ENCODE measurements around the gene BAHD1. TPM values are rescaled to one million over a fixed set of nuclear protein-coding genes. Genes with fewer than 3 reads are reported as not detected.

BAHD1 gene
- total RNA-seq, 4 donors from 2014 or later = 12.3 to 25.5 (median 16.2) TPM

DNA sequence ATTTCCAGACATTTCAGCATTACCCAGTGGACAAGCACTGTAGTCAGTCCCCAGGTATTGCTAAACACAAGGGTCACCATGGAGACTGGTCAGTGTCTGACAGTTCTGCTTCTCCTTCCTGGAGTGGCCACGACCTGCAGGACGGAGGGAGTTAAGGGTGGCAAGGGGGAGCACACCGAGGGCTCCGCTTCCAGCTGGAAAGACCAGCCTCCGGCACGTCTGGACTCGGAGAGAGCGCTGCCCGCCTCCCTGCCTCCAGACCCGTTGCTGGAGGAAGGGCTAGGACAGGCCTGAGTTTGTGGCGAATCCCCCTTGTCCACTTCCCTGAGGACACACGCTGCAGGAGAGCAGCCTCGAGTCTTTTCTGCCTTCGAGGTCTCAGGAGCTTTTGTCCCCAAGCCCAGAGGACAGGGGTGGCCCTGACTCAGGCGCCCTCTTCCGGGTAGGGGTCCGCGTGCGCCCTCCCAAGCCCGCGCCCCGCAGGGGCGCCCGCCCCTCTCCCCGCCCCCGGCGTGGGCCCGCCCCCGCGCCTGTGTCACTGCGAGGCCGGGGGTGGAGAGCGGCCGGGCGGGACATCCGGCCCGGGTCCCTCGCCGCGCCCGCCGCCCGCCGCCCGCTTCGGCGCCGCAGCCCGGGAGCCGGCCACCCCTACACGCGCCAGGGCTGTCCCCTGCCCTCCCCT is 29.8 kb downstream of the BAHD1 start, which contains the start of gene CHST14:
TSS of gene CHST14 (plus strand) at position 562 of the 682 bp plus-strand sequence. CDS start 230 bp downstream, outside the sequence.
- Histone ChIP-seq H3K4me3 (peak within 1 kb of the TSS; percentile 56 to 92 (median 80)), H3K4me1 (peaks cover 0 to 26% (median 11%) of the 10 kb centered on the region in 4 donors), H3K27me3 (no peaks in the 10 kb centered on the region), H3K9me3 (no peaks in the 10 kb centered on the region), H3K36me3 (peaks cover 0 to 30% (median 2%) of the 10 kb centered on the region in 3 donors), H3K27ac (peak within 1 kb of the TSS; percentile 77 to 96 (median 94))
- TF ChIP-seq POLR2A (IDR thresholded peaks at IDR 0.05) (peak in 1 of 2 donors; percentile 43), EP300 (IDR thresholded peaks at IDR 0.05) (peak in 1 of 2 donors; percentile 33)
- TF ChIP-seq, protein P1, sequence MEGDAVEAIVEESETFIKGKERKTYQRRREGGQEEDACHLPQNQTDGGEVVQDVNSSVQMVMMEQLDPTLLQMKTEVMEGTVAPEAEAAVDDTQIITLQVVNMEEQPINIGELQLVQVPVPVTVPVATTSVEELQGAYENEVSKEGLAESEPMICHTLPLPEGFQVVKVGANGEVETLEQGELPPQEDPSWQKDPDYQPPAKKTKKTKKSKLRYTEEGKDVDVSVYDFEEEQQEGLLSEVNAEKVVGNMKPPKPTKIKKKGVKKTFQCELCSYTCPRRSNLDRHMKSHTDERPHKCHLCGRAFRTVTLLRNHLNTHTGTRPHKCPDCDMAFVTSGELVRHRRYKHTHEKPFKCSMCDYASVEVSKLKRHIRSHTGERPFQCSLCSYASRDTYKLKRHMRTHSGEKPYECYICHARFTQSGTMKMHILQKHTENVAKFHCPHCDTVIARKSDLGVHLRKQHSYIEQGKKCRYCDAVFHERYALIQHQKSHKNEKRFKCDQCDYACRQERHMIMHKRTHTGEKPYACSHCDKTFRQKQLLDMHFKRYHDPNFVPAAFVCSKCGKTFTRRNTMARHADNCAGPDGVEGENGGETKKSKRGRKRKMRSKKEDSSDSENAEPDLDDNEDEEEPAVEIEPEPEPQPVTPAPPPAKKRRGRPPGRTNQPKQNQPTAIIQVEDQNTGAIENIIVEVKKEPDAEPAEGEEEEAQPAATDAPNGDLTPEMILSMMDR (IDR thresholded peaks at IDR 0.05) = no peak
- 0 to 12% methylated on average over 3 to 40 of the region's 52 CpGs for WGBS, 2 donors
- DNase-seq (ENCODE audit: low spot score in 2 of 2) = peak; percentile 34 to 44

DNA sequence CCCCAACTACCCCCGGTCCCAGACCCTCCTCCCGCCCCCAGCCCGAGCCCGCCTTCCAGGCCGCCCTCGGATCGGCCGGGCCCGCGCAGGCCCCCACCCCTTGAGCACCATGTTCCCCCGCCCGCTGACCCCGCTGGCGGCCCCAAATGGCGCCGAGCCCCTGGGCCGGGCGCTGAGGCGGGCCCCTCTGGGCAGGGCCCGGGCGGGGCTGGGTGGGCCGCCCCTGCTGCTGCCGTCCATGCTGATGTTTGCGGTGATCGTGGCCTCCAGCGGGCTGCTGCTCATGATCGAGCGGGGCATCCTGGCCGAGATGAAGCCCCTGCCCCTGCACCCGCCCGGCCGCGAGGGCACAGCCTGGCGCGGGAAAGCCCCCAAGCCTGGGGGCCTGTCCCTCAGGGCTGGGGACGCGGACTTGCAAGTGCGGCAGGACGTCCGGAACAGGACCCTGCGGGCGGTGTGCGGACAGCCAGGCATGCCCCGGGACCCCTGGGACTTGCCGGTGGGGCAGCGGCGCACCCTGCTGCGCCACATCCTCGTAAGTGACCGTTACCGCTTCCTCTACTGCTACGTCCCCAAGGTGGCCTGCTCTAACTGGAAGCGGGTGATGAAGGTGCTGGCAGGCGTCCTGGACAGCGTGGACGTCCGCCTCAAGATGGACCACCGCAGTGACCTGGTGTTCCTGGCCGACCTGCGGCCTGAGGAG is 30.5 kb downstream of the BAHD1 start:
- Histone ChIP-seq H3K27ac (peak overlapping the region; percentile 77 to 96 (median 94)), H3K9me3 (no peaks in the 10 kb centered on the region), H3K36me3 (peaks cover 0 to 23% (median 2%) of the 10 kb centered on the region in 3 donors), H3K4me3 (peak overlapping the region; percentile 56 to 92 (median 80)), H3K4me1 (peaks cover 0 to 23% (median 11%) of the 10 kb centered on the region in 4 donors), H3K27me3 (no peaks in the 10 kb centered on the region)
- DNase-seq (ENCODE audit: low spot score in 2 of 2) = peak in 1 of 2 donors; percentile 12
- 0 to 1% methylated on average over 1 to 26 of the region's 60 CpGs for WGBS, 2 donors
- TF ChIP-seq EP300 (IDR thresholded peaks at IDR 0.05) = no peak
- TF ChIP-seq, protein P1 (IDR thresholded peaks at IDR 0.05) = no peak
- no peak for TF ChIP-seq POLR2A (IDR thresholded peaks at IDR 0.05)

DNA sequence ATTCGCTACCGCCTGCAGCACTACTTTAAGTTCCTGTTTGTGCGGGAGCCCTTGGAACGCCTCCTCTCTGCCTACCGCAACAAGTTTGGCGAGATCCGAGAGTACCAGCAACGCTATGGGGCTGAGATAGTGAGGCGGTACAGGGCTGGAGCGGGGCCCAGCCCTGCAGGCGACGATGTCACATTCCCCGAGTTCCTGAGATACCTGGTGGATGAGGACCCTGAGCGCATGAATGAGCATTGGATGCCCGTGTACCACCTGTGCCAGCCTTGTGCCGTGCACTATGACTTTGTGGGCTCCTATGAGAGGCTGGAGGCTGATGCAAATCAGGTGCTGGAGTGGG is 31.0 kb downstream of the BAHD1 start:
- H3K9me3 ChIP-seq = no peaks in the 10 kb centered on the region
- peaks cover 0 to 18% (median 0%) of the 10 kb centered on the region in 3 donors for H3K36me3 ChIP-seq
- TF ChIP-seq EP300 (IDR thresholded peaks at IDR 0.05) = no peak
- TF ChIP-seq, protein P1 (IDR thresholded peaks at IDR 0.05) = no peak
- TF ChIP-seq POLR2A (IDR thresholded peaks at IDR 0.05) = no peak
- 0 to 19% methylated on average over 1 to 13 of the region's 16 CpGs for WGBS, 2 donors
- H3K27ac ChIP-seq = peak overlapping the region in 3 of 4 donors; percentile 93 to 96 (median 95)
- peaks cover 0 to 23% (median 11%) of the 10 kb centered on the region in 4 donors for H3K4me1 ChIP-seq
- no peaks in the 10 kb centered on the region for H3K27me3 ChIP-seq
- peak overlapping the region; percentile 56 to 92 (median 80) for H3K4me3 ChIP-seq
- no peak for DNase-seq (ENCODE audit: low spot score in 2 of 2)

- no peak for DNase-seq (ENCODE audit: low spot score in 2 of 2)
- peak overlapping the region in 3 of 4 donors; percentile 56 to 92 (median 75) for H3K4me3 ChIP-seq
- H3K27me3 ChIP-seq = no peaks in the 10 kb centered on the region
- H3K4me1 ChIP-seq = peaks cover 0 to 23% (median 11%) of the 10 kb centered on the region in 4 donors
- H3K36me3 ChIP-seq = peaks cover 0 to 13% (median 0%) of the 10 kb centered on the region in 3 donors
- no peak for TF ChIP-seq POLR2A (IDR thresholded peaks at IDR 0.05)
- TF ChIP-seq EP300 (IDR thresholded peaks at IDR 0.05) = no peak
- TF ChIP-seq, protein P1 (IDR thresholded peaks at IDR 0.05) = no peak
- 70 to 72% methylated on average over 5 to 7 of the region's 9 CpGs for WGBS, 2 donors
- peak overlapping the region in 1 of 4 donors; percentile 96 for H3K27ac ChIP-seq
- H3K9me3 ChIP-seq = no peaks in the 10 kb centered on the region
Observed at GRCh38 chr15:40472171-40472727, 31.5 kb downstream of the BAHD1 start.
